GM12878 (cell line): ENCODE measurements around the gene PDE9A. TPM values are rescaled to one million over a fixed set of nuclear protein-coding genes. Genes with fewer than 3 reads are reported as not detected.

ENCODE experiments used
- ATAC-seq: fragments of 200-7000 bp; cut with Tn5 transposase; 3 replicates; pipeline ENCODE4 v1.9.1; 2020; ENCODE audit warnings: mild to moderate bottlenecking, moderate library complexity
- BruUV-seq: library from RNA; stranded (reverse); fragments of 400-500 nt; replicated peaks from 2 replicates; lab custom pipeline; 2021; lab: Mats Ljungman, UMichigan
- CTCF ChIA-PET: fragments of 300-600 bp; sonication (Branson Sonifier 250); formaldehyde crosslinking; extraction: SDS; loops from one replicate; lab custom pipeline; 2021; ENCODE audit warnings: inconsistent platforms; lab: Yijun Ruan, JAX
- POLR2A ChIA-PET: fragments of 350-600 bp; formaldehyde crosslinking; extraction: SDS; loops from one replicate; lab custom pipeline; 2021; ENCODE audit warnings: inconsistent platforms; lab: Charles Lee
- RAD21 ChIA-PET: fragments of 300-600 bp; sonication (Branson Sonifier 250); formaldehyde crosslinking; loops from one replicate; lab custom pipeline; 2023; ENCODE audit warnings: antibody characterized with exemption; ENCODE audit not compliant: unreplicated experiment; lab: Charles Lee
- SMC1A ChIA-PET: fragments of 300-600 bp; sonication (Branson Sonifier 250); formaldehyde crosslinking; loops from one replicate; lab custom pipeline; 2023; ENCODE audit not compliant: unreplicated experiment, uncharacterized antibody; lab: Charles Lee
- DNase-seq: peaks from one replicate; pipeline ENCODE4 v3.0.0-alpha.2; 2011; ENCODE audit warnings: low read depth, low spot score
- FAIRE-seq: peaks from 3 replicates; lab custom pipeline; 2011; peaks lifted over from hg19 to GRCh38; lab: Jason Lieb, UNC
- H2AFZ ChIP-seq: 2 replicates; pipeline ENCODE4 v1.6.0; 2011; ENCODE audit warnings: low read depth, low read length, control low read depth; ENCODE audit not compliant: control insufficient read depth
- H3K27ac ChIP-seq: 2 replicates; pipeline ENCODE4 v1.5.1; 2011; ENCODE audit warnings: control low read depth; ENCODE audit not compliant: control insufficient read depth, insufficient read depth
- H3K27me3 ChIP-seq, 2 experiments: replicated peaks in 1 of 2; 2 replicates each; pipeline versions ENCODE4 v1.6.0 to v1.6.1; 2011; ENCODE audit warnings: low read length in 1 of 2; ENCODE audit not compliant: control insufficient read depth in 2 of 2, insufficient read depth in 2 of 2
- H3K36me3 ChIP-seq, 2 experiments: 2 replicates each; pipeline ENCODE4 v1.5.1; 2011; ENCODE audit warnings: low read length in 1 of 2; ENCODE audit not compliant: control insufficient read depth in 2 of 2, insufficient read depth in 2 of 2
- H3K4me1 ChIP-seq: 2 replicates; pipeline ENCODE4 v1.6.1; 2011; ENCODE audit warnings: mild to moderate bottlenecking, low read length, moderate library complexity, mixed read lengths; ENCODE audit not compliant: control insufficient read depth, insufficient read depth
- H3K4me2 ChIP-seq: 2 replicates; pipeline ENCODE4 v1.6.0; 2011; ENCODE audit warnings: control low read depth; ENCODE audit not compliant: control insufficient read depth, insufficient read depth
- H3K4me3 ChIP-seq: fragments of 200-600 bp; sonication (generic); 2 replicates; pipeline ENCODE4 v1.5.1; 2016
- H3K79me2 ChIP-seq: 2 replicates; pipeline ENCODE4 v1.6.0; 2011; ENCODE audit warnings: low read length; ENCODE audit not compliant: control insufficient read depth, insufficient read depth
- H3K9ac ChIP-seq: 2 replicates; pipeline ENCODE4 v1.8.0; 2011; ENCODE audit warnings: low read length, control low read depth, mixed read lengths; ENCODE audit not compliant: control insufficient read depth, insufficient read depth
- H3K9me3 ChIP-seq: replicated peaks from 3 replicates; pipeline ENCODE4 v1.5.1; 2011; ENCODE audit warnings: mild to moderate bottlenecking, low read length; ENCODE audit not compliant: control insufficient read depth, insufficient read depth
- H4K20me1 ChIP-seq: 2 replicates; pipeline ENCODE4 v1.6.0; 2011; ENCODE audit not compliant: control insufficient read depth, insufficient read depth
- HDGF ChIP-seq: fragments of 450-650 bp; IDR thresholded peaks from 2 replicates; pipeline ENCODE4 v1.6.1; 2016; ENCODE audit warnings: antibody characterized with exemption
- POLR2AphosphoS2 ChIP-seq: IDR thresholded peaks from 2 replicates; pipeline ENCODE4 v1.6.1; 2011; ENCODE audit warnings: low read depth, mild to moderate bottlenecking, low read length, improper control_type of control experiment, moderate library complexity
- POLR2AphosphoS5 ChIP-seq: IDR thresholded peaks from 2 replicates; pipeline ENCODE4 v1.6.1; 2011; ENCODE audit warnings: mild to moderate bottlenecking, low read length, inconsistent platforms
- SMC3 ChIP-seq: IDR thresholded peaks from 2 replicates; pipeline ENCODE4 v1.6.1; 2011; ENCODE audit warnings: low read length, improper control_type of control experiment, borderline replicate concordance
- TCF12 ChIP-seq: IDR thresholded peaks from 2 replicates; pipeline ENCODE4 v1.6.1; 2011; ENCODE audit warnings: low read depth, mild to moderate bottlenecking, low read length
- WGBS: methylation state at CpG from one replicate; pipeline ENCODE4 v1.1.6; 2016; ENCODE audit warnings: low lambda C conversion rate; ENCODE audit not compliant: insufficient replicate concordance, insufficient coverage; ENCODE audit errors: missing lambda C conversion rate; 5-methylcytosine and 5-hydroxymethylcytosine counted together
- in situ Hi-C: fragments of 300-500 bp; cut with MboI; formaldehyde crosslinking; loops from 9 replicates; pipeline ENCODE4 v1.14.3; 2018; ENCODE audit warnings: mixed read lengths
- intact Hi-C: fragments of 100-400 bp; cut with micrococcal nuclease; formaldehyde crosslinking; loops from one replicate; pipeline ENCODE4 v1.14.2; 2022; ENCODE audit not compliant: unreplicated experiment
- polyA plus RNA-seq, 11 experiments: library from polyadenylated mRNA; depleted of rRNA in 4 of 11; unstranded in 6 of 11; stranded (reverse) in 5 of 11; fragments of >200 nt; fragmentation: Nextera tagmentation in 4 of 11; fragmentation: Illumina TruSeq in 1 of 11; extraction: Ambion mirVana in 4 of 11; extraction: Trizol in 1 of 11; gene quantifications; 1 replicate in 1 of 11; 2 replicates in 10 of 11; pipeline versions ENCODE4 v1.2.1 to v1.2.3, GENCODE V29; 2011 to 2016; ENCODE audit warnings: inconsistent platforms in 2 of 11, missing spikeins in 2 of 11, low read depth in 1 of 11
- total RNA-seq, 4 experiments: library from RNA; depleted of rRNA in 3 of 4; stranded (reverse); fragments of >200 nt in 3 of 4; fragmentation: Illumina TruSeq in 1 of 4; extraction: Trizol in 1 of 4; gene quantifications; 2 replicates each; pipeline versions ENCODE4 v1.2.1 to v1.2.3, GENCODE V29; 2013 to 2021
- TF ChIP-seq, protein P1 (sequence below): fragments of 450-650 bp; IDR thresholded peaks from 2 replicates; pipeline ENCODE4 v1.6.1; 2017; ENCODE audit warnings: mild to moderate bottlenecking, moderate library complexity
- TF ChIP-seq, protein P2 (sequence below): fragments of 450-650 bp; IDR thresholded peaks from 2 replicates; pipeline ENCODE4 v1.6.1; 2017; ENCODE audit warnings: mild to moderate bottlenecking, moderate library complexity

PDE9A gene
- total and polyA plus RNA-seq, 10 of the 15 experiments (the other 5 are each of a cell fraction or from before 2014, with no cell fraction given), result 0.08 to 0.45 (median 0.20) TPM; not detected in 1

DNA sequence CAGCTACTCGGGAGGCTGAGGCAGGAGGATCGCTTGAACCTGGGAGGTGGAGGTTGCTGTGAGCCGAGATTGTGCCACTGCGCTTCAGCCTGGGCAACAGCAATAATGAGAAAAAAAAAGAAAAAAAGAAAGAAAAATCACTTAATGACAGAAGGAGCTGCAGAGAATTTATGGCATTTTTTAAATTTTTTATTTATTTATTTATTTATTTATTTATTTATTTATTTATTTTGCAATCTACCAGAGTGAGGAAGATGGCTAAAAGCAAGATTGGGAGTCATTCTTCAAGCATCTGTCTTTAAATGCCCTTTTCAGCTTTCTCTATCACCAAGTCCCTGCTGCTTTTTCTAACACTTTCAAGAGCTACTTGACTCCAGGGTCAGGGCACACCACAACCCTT, 134.2 kb downstream of the PDE9A start:
- TF ChIP-seq, protein P1, sequence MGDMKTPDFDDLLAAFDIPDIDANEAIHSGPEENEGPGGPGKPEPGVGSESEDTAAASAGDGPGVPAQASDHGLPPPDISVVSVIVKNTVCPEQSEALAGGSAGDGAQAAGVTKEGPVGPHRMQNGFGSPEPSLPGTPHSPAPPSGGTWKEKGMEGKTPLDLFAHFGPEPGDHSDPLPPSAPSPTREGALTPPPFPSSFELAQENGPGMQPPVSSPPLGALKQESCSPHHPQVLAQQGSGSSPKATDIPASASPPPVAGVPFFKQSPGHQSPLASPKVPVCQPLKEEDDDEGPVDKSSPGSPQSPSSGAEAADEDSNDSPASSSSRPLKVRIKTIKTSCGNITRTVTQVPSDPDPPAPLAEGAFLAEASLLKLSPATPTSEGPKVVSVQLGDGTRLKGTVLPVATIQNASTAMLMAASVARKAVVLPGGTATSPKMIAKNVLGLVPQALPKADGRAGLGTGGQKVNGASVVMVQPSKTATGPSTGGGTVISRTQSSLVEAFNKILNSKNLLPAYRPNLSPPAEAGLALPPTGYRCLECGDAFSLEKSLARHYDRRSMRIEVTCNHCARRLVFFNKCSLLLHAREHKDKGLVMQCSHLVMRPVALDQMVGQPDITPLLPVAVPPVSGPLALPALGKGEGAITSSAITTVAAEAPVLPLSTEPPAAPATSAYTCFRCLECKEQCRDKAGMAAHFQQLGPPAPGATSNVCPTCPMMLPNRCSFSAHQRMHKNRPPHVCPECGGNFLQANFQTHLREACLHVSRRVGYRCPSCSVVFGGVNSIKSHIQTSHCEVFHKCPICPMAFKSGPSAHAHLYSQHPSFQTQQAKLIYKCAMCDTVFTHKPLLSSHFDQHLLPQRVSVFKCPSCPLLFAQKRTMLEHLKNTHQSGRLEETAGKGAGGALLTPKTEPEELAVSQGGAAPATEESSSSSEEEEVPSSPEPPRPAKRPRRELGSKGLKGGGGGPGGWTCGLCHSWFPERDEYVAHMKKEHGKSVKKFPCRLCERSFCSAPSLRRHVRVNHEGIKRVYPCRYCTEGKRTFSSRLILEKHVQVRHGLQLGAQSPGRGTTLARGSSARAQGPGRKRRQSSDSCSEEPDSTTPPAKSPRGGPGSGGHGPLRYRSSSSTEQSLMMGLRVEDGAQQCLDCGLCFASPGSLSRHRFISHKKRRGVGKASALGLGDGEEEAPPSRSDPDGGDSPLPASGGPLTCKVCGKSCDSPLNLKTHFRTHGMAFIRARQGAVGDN, result no peak
- TF ChIP-seq, all 136 proteins: peak for 0
- H3K4me2 ChIP-seq, result no peak overlapping the region
- CTCF ChIA-PET, result no interaction called here
- ATAC-seq, result no peak
- no peaks in the 10 kb centered on the region for H3K36me3 ChIP-seq
- RAD21 ChIA-PET, result no interaction called here
- SMC1A ChIA-PET, result no interaction called here
- H3K79me2 ChIP-seq, result no peaks in the 10 kb centered on the region
- no peak overlapping the region for H3K9ac ChIP-seq
- intact Hi-C loops (no loop called here), in situ Hi-C loops (no loop called here)
- H3K27me3 ChIP-seq, result no peaks in the 10 kb centered on the region; a peak in 1 of 4 replicates
- no TSS peak for BruUV-seq
- no peak for DNase-seq
- H2AFZ ChIP-seq, result no peak overlapping the region
- no peaks in the 10 kb centered on the region; the same call in 1 of the 3 replicates for H3K9me3 ChIP-seq
- WGBS, result 73% methylated on average over 4 of the region's 4 CpGs
- no peaks in the 10 kb centered on the region for H4K20me1 ChIP-seq
- H3K27ac ChIP-seq, result no peak overlapping the region
- no peak for FAIRE-seq
- H3K4me1 ChIP-seq, result no peaks in the 10 kb centered on the region
- no peak overlapping the region for H3K4me3 ChIP-seq
- POLR2A ChIA-PET, result no interaction called here

DNA sequence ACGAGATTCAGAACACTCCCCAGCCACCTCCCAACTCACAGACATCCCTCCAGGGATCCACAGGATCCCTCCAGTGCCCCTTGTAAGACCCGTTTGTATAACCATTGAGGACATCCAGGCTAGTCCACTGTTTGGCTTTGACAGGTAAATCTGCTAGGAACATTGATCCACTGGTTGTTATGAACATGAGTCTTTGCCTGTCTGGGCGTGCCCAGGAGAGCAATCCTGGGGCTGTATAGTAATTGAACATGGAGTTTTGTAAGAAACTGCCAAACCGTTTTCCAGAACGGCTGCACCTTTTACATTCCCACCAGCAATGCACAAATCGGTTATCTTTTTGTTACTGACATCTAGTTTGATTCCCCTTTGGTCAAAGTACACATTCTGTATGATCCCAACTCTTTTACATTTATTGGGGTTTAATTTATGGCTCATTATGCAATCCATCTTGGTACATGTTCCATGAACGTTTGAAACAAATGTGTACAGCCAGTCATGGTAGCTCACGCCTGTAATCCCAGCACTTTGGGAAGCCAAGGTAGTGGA, 137.2 kb downstream of the PDE9A start:
- intact Hi-C loops (no loop called here), in situ Hi-C loops (no loop called here)
- Histone ChIP-seq H4K20me1 (no peaks in the 10 kb centered on the region), H3K27ac (no peak overlapping the region), H3K4me1 (no peaks in the 10 kb centered on the region), H3K9ac (no peak overlapping the region), H3K79me2 (no peaks in the 10 kb centered on the region), H3K36me3 (no peaks in the 10 kb centered on the region), H3K27me3 (no peaks in the 10 kb centered on the region), H2AFZ (no peak overlapping the region), H3K9me3 (no peaks in the 10 kb centered on the region; the same call in 1 of the 3 replicates), H3K4me3 (no peak overlapping the region), H3K4me2 (no peak overlapping the region)
- no peak for ATAC-seq
- ChIA-PET CTCF (no interaction called here), SMC1A (no interaction called here), POLR2A (no interaction called here), RAD21 (no interaction called here)
- BruUV-seq, result no TSS peak
- 22% methylated on average over 8 of the region's 8 CpGs for WGBS
- FAIRE-seq, result no peak
- DNase-seq, result no peak
- TF ChIP-seq POLR2AphosphoS2, result no peak
- TF ChIP-seq HDGF, result no peak
- TF ChIP-seq, protein P2, sequence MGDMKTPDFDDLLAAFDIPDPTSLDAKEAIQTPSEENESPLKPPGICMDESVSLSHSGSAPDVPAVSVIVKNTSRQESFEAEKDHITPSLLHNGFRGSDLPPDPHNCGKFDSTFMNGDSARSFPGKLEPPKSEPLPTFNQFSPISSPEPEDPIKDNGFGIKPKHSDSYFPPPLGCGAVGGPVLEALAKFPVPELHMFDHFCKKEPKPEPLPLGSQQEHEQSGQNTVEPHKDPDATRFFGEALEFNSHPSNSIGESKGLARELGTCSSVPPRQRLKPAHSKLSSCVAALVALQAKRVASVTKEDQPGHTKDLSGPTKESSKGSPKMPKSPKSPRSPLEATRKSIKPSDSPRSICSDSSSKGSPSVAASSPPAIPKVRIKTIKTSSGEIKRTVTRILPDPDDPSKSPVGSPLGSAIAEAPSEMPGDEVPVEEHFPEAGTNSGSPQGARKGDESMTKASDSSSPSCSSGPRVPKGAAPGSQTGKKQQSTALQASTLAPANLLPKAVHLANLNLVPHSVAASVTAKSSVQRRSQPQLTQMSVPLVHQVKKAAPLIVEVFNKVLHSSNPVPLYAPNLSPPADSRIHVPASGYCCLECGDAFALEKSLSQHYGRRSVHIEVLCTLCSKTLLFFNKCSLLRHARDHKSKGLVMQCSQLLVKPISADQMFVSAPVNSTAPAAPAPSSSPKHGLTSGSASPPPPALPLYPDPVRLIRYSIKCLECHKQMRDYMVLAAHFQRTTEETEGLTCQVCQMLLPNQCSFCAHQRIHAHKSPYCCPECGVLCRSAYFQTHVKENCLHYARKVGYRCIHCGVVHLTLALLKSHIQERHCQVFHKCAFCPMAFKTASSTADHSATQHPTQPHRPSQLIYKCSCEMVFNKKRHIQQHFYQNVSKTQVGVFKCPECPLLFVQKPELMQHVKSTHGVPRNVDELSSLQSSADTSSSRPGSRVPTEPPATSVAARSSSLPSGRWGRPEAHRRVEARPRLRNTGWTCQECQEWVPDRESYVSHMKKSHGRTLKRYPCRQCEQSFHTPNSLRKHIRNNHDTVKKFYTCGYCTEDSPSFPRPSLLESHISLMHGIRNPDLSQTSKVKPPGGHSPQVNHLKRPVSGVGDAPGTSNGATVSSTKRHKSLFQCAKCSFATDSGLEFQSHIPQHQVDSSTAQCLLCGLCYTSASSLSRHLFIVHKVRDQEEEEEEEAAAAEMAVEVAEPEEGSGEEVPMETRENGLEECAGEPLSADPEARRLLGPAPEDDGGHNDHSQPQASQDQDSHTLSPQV, result no peak
- TF ChIP-seq SMC3, result no peak
- no peak for TF ChIP-seq POLR2AphosphoS5
- TF ChIP-seq TCF12, result no peak
